GM19452 (cell line): ENCODE results near the gene RLF.

ENCODE experiments used
- ATAC-seq: cut with Tn5 transposase; IDR thresholded peaks from one replicate; pipeline ENCODE4 v1.9.1; 2021; ENCODE audit not compliant: unreplicated experiment

Gene RLF

GRCh38 chr1:40239626-40240025 is 78.4 kb downstream of the RLF start:
- no peak for ATAC-seq

GRCh38 chr1:40240390-40240789 is 79.2 kb downstream of the RLF start:
- ATAC-seq, result no peak

GRCh38 chr1:40241362-40241761 is 80.2 kb downstream of the RLF start:
- peak; percentile 14 for ATAC-seq

GRCh38 chr1:40243351-40243750 is 82.2 kb downstream of the RLF start:
- no peak for ATAC-seq

GRCh38 chr1:40244138-40244744 is 83.1 kb downstream of the RLF start:
- ATAC-seq, result no peak

- no peak for ATAC-seq
These were observed 84.5 kb downstream of the RLF start for GRCh38 chr1:40245686-40246085.

GRCh38 chr1:40247655-40248054 is 86.5 kb downstream of the RLF start, which contains the start of gene TMCO2:
TMCO2 (plus strand) TSS chr1:40247937; CDS start chr1:40247994, 57 bp downstream.
- ATAC-seq, result no peak

- ATAC-seq, result no peak
These were observed 87.2 kb downstream of the RLF start for GRCh38 chr1:40248412-40248811.

- ATAC-seq, result no peak
These were observed 90.3 kb downstream of the RLF start for GRCh38 chr1:40251456-40251855.

GRCh38 chr1:40252601-40253000 is 91.4 kb downstream of the RLF start:
- ATAC-seq, result no peak

GRCh38 chr1:40255231-40255630 is 94.0 kb downstream of the RLF start:
- ATAC-seq, result no peak

- ATAC-seq, result no peak
These were observed 95.4 kb downstream of the RLF start for GRCh38 chr1:40256401-40257084.

- peak; percentile 4 for ATAC-seq
These were observed 96.1 kb downstream of the RLF start for GRCh38 chr1:40257313-40257687.

GRCh38 chr1:40257688-40258444 is 96.7 kb downstream of the RLF start, which contains the start of gene ZMPSTE24:
ZMPSTE24 (plus strand) TSS chr1:40258236; CDS start chr1:40258272, 36 bp downstream.
- ATAC-seq, result peak; percentile 88

GRCh38 chr1:40258445-40258769 is 97.2 kb downstream of the RLF start:
- peak; percentile 5 for ATAC-seq

GRCh38 chr1:40264354-40264781 is 103.2 kb downstream of the RLF start:
- ATAC-seq, result no peak

GRCh38 chr1:40265298-40265697 is 104.1 kb downstream of the RLF start:
- no peak for ATAC-seq

GRCh38 chr1:40265919-40266318 is 104.7 kb downstream of the RLF start:
- no peak for ATAC-seq

- no peak for ATAC-seq
These were observed 105.8 kb downstream of the RLF start for GRCh38 chr1:40266786-40267535.

GRCh38 chr1:40267767-40268187 is 106.6 kb downstream of the RLF start:
- ATAC-seq, result no peak

GRCh38 chr1:40268211-40268610 is 107.0 kb downstream of the RLF start:
- ATAC-seq, result no peak
